Esophagus muscularis mucosa (tissue), 4 donors: ENCODE results near the gene SFXN3. TPM values are rescaled to one million over a fixed set of nuclear protein-coding genes. Genes with fewer than 3 reads are reported as not detected.

Experiments
- DNase-seq: peaks from one replicate; pipeline ENCODE4 v3.0.0-alpha.2; 2017; ENCODE audit errors: extremely low spot score
- H3K27ac ChIP-seq, 4 donors: fragments of 200-600 bp; sonication (generic); replicated peaks in 1 of 4; 1 replicate in 3 of 4; 2 replicates in 1 of 4; pipeline ENCODE4 v1.5.1; 2016 to 2019; ENCODE audit warnings: mild to moderate bottlenecking in 1 of 4
- H3K27me3 ChIP-seq, 4 donors: fragments of 200-600 bp; sonication (generic); one replicate each; pipeline versions ENCODE4 v1.5.1 to v1.6.0; 2016 to 2019
- H3K36me3 ChIP-seq, 4 donors: fragments of 200-600 bp; sonication (generic); one replicate each; pipeline ENCODE4 v1.5.1; 2016 to 2019
- H3K4me1 ChIP-seq, 4 donors: fragments of 200-600 bp; sonication (generic); one replicate each; pipeline ENCODE4 v1.5.1; 2016 to 2019
- H3K4me3 ChIP-seq, 4 donors: fragments of 200-600 bp; sonication (generic); 1 replicate in 2 of 4; 2 replicates in 2 of 4; pipeline ENCODE4 v1.5.1; 2016 to 2019; ENCODE audit warnings: mild to moderate bottlenecking in 4 of 4, moderate library complexity in 1 of 4
- H3K9me3 ChIP-seq, 4 donors: fragments of 200-600 bp; sonication (generic); 1 replicate in 3 of 4; 2 replicates in 1 of 4; pipeline ENCODE4 v1.5.1; 2016 to 2019
- CTCF ChIP-seq, 3 experiments: fragments of 200-600 bp in 2 of 3; fragments of 450-650 bp in 1 of 3; sonication (generic) in 2 of 3; IDR thresholded peaks; one replicate each; pipeline ENCODE4 v1.5.1; 2017 to 2019; ENCODE audit warnings: antibody characterized with exemption in 3 of 3, mild to moderate bottlenecking in 2 of 3, moderate library complexity in 1 of 3
- EP300 ChIP-seq: sonication (generic); formaldehyde crosslinking; IDR thresholded peaks from one replicate; pipeline ENCODE4 v1.6.1; 2017; ENCODE audit warnings: antibody characterized with exemption
- POLR2A ChIP-seq: fragments of 450-650 bp; IDR thresholded peaks from one replicate; pipeline ENCODE4 v1.6.1; 2017; ENCODE audit warnings: antibody characterized with exemption, moderate library complexity, mild to moderate bottlenecking, low read depth
- POLR2AphosphoS5 ChIP-seq, 2 donors: sonication (generic); formaldehyde crosslinking; IDR thresholded peaks; one replicate each; pipeline ENCODE4 v1.6.1; 2017; ENCODE audit warnings: antibody characterized with exemption in 2 of 2
- WGBS: methylation state at CpG from one replicate; pipeline ENCODE4 v1.1.5; 2018; 5-methylcytosine and 5-hydroxymethylcytosine counted together
- intact Hi-C: fragments of 100-400 bp; cut with DNase I; formaldehyde crosslinking; loops from one replicate; pipeline ENCODE4 v1.15.1; 2023
- total RNA-seq, 4 donors: library from RNA; depleted of rRNA; stranded (reverse); fragments of >200 nt; gene quantifications; one replicate each; pipeline versions ENCODE4 v1.1.0 to v1.2.1, GENCODE V29; 2016

The SFXN3 gene
- total RNA-seq, 4 donors from 2014 or later: 40.9 to 95.5 (median 76.1) TPM

GRCh38 chr10:101022967-101023705, 7.9 kb upstream of the SFXN3 start:
- intact Hi-C loops: no loop called here
- Histone ChIP-seq H3K4me3 (no peak overlapping the region), H3K36me3 (no peaks in the 10 kb centered on the region), H3K27me3 (peaks cover 0 to 37% (median 3%) of the 10 kb centered on the region in 4 donors), H3K27ac (no peak overlapping the region), H3K4me1 (peaks cover 7 to 11% (median 10%) of the 10 kb centered on the region in 4 donors), H3K9me3 (no peaks in the 10 kb centered on the region)
- TF ChIP-seq CTCF (IDR thresholded peaks at IDR 0.05): no peak
- TF ChIP-seq POLR2AphosphoS5 (IDR thresholded peaks at IDR 0.05): no peak
- TF ChIP-seq EP300: no peak
- TF ChIP-seq POLR2A: no peak
- no peak for DNase-seq
- WGBS: 95% methylated on average over 9 of the region's 15 CpGs

- Histone ChIP-seq H3K4me1 (peaks cover 8 to 20% (median 13%) of the 10 kb centered on the region in 4 donors), H3K9me3 (no peaks in the 10 kb centered on the region), H3K27ac (no peak overlapping the region), H3K27me3 (peaks cover 0 to under 1% (median 0%) of the 10 kb centered on the region in 4 donors), H3K36me3 (no peaks in the 10 kb centered on the region), H3K4me3 (no peak overlapping the region)
- no peak for TF ChIP-seq CTCF (IDR thresholded peaks at IDR 0.05)
- TF ChIP-seq POLR2AphosphoS5 (IDR thresholded peaks at IDR 0.05): no peak
- TF ChIP-seq POLR2A: no peak
- no peak for TF ChIP-seq EP300
- intact Hi-C loops: loop anchor here (5.0 kb wide), 1 partner anchor 40 kb away; the partner anchor contains the start of genes MRPL43 and TWNK
- no peak for DNase-seq
- 77% methylated on average over 10 of the region's 10 CpGs for WGBS
Measured at GRCh38 chr10:101027106-101027720, 3.8 kb upstream of the SFXN3 start.

- no peak for DNase-seq
- H3K27ac ChIP-seq: no peak overlapping the region
- TF ChIP-seq POLR2A (no peak), EP300 (no peak), POLR2AphosphoS5 (IDR thresholded peaks at IDR 0.05) (no peak), CTCF (IDR thresholded peaks at IDR 0.05) (no peak)
Measured at GRCh38 chr10:101028446-101029337, 2.3 kb upstream of the SFXN3 start.

GRCh38 chr10:101029520-101030295, 1.3 kb upstream of the SFXN3 start:
- TF ChIP-seq POLR2A: no peak
- no peak for TF ChIP-seq CTCF (IDR thresholded peaks at IDR 0.05)
- Histone ChIP-seq H3K4me3 (no peak overlapping the region), H3K36me3 (peaks cover 0 to 4% (median 4%) of the 10 kb centered on the region in 4 donors), H3K9me3 (no peaks in the 10 kb centered on the region), H3K27ac (no peak overlapping the region), H3K27me3 (no peaks in the 10 kb centered on the region), H3K4me1 (peaks cover 23 to 37% (median 31%) of the 10 kb centered on the region in 4 donors)
- WGBS: 55% methylated on average over 20 of the region's 27 CpGs
- DNase-seq: no peak
- intact Hi-C loops: loop anchor here (5.0 kb wide), 1 partner anchor 42 kb away; the partner anchor contains the start of genes MRPL43 and TWNK

More at GRCh38 chr10:101028446-101029337, 2.3 kb upstream of the SFXN3 start:
- Histone ChIP-seq H3K9me3 (no peaks in the 10 kb centered on the region), H3K4me1 (peaks cover 20 to 32% (median 26%) of the 10 kb centered on the region in 4 donors), H3K27me3 (no peaks in the 10 kb centered on the region), H3K36me3 (no peaks in the 10 kb centered on the region), H3K4me3 (no peak overlapping the region)
- intact Hi-C loops: loop anchor here (5.0 kb wide), 1 partner anchor 41 kb away; the partner anchor contains the start of genes MRPL43 and TWNK
- 73% methylated on average over 6 of the region's 7 CpGs for WGBS
